ENCODE measurements around the gene KCNG4. TPM values are rescaled to one million over a fixed set of nuclear protein-coding genes. Genes with fewer than 3 reads are reported as not detected.

Gene KCNG4
- total RNA-seq, 3 donors from 2014 or later (not counting 1 experiment from before 2014, with no cell fraction given) = not detected

DNA sequence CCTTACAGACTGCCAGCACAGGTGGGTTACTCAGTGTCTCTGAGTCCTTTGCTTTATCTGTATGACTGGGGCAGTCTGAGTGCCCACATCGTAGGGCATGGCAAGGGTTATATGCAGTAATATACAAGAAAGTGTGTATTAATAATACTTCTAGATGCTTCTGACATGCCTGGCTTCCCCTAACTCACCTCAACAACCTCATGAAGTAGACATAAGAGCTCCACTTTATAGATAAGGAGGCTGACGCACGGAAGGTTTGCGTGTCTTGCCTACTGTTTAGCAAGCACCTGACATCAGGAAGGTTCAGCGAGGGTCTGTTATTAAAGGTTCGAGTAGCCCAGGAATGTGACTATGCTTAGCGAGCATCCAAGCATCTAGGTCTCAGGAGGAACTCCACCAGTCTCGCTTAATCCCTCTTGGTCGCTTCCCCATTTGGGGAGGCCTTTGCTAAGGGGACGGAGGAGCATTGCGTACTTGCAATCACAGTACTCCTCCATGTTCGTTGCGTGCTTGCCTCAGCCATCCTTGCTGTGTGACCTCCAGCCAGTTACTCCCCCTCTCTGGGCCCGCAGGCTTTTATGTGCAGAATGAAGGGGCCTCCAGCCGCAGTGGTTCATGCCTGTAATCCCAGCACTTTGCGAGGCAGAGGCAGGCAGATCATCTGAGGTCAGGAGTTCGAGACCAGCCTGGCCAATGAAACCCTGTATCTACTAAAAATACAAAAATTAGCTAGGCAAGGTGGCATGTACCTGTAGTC is 1.6 kb downstream of the KCNG4 start:
- H3K36me3 Mint-ChIP-seq = no peaks in the 10 kb centered on the region
- Histone ChIP-seq H3K36me3 (ENCODE audit: control insufficient read depth, insufficient read depth, low read length) (no peaks in the 10 kb centered on the region), H3K27me3 (ENCODE audit: control insufficient read depth, insufficient read depth, low read length) (no peaks in the 10 kb centered on the region), H3K27ac (ENCODE audit: low read length) (no peak overlapping the region), H3K4me1 (ENCODE audit: control insufficient read depth, insufficient read depth, low read length) (no peaks in the 10 kb centered on the region), H3K9me3 (ENCODE audit: control insufficient read depth, insufficient read depth, low read length) (no peaks in the 10 kb centered on the region), H3K4me3 (ENCODE audit: low read length) (no peak overlapping the region)
- intact Hi-C loops (cut with micrococcal nuclease) = no loop called here
- no peaks in the 10 kb centered on the region for H3K4me1 Mint-ChIP-seq
- no peak overlapping the region for H3K27ac Mint-ChIP-seq
- WGBS (ENCODE audit: insufficient coverage) = 88% methylated on average over 16 of the region's 17 CpGs
- H3K27me3 Mint-ChIP-seq (ENCODE audit: low read depth in 2 of 2) = peaks cover 13 to 16% of the 10 kb centered on the region in 2 donors
- TF ChIP-seq, protein P1, sequence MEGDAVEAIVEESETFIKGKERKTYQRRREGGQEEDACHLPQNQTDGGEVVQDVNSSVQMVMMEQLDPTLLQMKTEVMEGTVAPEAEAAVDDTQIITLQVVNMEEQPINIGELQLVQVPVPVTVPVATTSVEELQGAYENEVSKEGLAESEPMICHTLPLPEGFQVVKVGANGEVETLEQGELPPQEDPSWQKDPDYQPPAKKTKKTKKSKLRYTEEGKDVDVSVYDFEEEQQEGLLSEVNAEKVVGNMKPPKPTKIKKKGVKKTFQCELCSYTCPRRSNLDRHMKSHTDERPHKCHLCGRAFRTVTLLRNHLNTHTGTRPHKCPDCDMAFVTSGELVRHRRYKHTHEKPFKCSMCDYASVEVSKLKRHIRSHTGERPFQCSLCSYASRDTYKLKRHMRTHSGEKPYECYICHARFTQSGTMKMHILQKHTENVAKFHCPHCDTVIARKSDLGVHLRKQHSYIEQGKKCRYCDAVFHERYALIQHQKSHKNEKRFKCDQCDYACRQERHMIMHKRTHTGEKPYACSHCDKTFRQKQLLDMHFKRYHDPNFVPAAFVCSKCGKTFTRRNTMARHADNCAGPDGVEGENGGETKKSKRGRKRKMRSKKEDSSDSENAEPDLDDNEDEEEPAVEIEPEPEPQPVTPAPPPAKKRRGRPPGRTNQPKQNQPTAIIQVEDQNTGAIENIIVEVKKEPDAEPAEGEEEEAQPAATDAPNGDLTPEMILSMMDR (IDR thresholded peaks at IDR 0.05) = no peak
- no peak overlapping the region for H3K4me3 Mint-ChIP-seq
- ATAC-seq (no peak), DNase-seq (no peak)
- H3K9me3 Mint-ChIP-seq = no peaks in the 10 kb centered on the region

DNA sequence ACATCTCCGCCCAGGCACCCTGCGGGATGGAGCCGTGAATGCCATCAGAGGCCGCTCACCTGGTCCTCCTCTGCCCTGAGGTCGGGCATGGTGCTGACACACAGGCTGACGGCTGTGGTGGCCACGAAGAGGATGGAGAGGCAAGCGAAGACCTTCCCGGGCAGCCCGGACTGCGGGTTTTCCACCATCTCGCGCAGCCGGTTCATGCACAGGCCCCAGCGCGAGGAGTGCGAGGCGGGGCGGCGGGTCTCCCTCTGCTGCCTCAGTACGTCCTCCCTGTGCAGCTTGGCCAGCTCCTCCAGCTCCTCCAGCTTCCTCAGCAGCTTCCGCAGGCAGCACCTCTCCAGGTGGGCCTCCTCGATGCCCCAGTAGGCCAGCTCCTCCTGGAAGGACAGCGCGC is 3.1 kb downstream of the KCNG4 start:
- no peaks in the 10 kb centered on the region for H3K9me3 ChIP-seq (ENCODE audit: control insufficient read depth, insufficient read depth, low read length)
- Mint-ChIP-seq H3K27ac (no peak overlapping the region), H3K9me3 (no peaks in the 10 kb centered on the region), H3K27me3 (ENCODE audit: low read depth in 2 of 2) (peaks cover 12 to 13% of the 10 kb centered on the region in 2 donors), H3K4me1 (no peaks in the 10 kb centered on the region), H3K4me3 (no peak overlapping the region), H3K36me3 (no peaks in the 10 kb centered on the region)
- H3K27ac ChIP-seq (ENCODE audit: low read length) = no peak overlapping the region
- WGBS (ENCODE audit: insufficient coverage) = 86% methylated on average over 25 of the region's 25 CpGs
- no peak overlapping the region for H3K4me3 ChIP-seq (ENCODE audit: low read length)
- intact Hi-C loops (cut with micrococcal nuclease) = no loop called here
- TF ChIP-seq, protein P1 (IDR thresholded peaks at IDR 0.05) = no peak
- ATAC-seq (no peak), DNase-seq (no peak)
- no peaks in the 10 kb centered on the region for H3K36me3 ChIP-seq (ENCODE audit: control insufficient read depth, insufficient read depth, low read length)
- no peaks in the 10 kb centered on the region for H3K27me3 ChIP-seq (ENCODE audit: control insufficient read depth, insufficient read depth, low read length)
- H3K4me1 ChIP-seq (ENCODE audit: control insufficient read depth, insufficient read depth, low read length) = no peaks in the 10 kb centered on the region

DNA sequence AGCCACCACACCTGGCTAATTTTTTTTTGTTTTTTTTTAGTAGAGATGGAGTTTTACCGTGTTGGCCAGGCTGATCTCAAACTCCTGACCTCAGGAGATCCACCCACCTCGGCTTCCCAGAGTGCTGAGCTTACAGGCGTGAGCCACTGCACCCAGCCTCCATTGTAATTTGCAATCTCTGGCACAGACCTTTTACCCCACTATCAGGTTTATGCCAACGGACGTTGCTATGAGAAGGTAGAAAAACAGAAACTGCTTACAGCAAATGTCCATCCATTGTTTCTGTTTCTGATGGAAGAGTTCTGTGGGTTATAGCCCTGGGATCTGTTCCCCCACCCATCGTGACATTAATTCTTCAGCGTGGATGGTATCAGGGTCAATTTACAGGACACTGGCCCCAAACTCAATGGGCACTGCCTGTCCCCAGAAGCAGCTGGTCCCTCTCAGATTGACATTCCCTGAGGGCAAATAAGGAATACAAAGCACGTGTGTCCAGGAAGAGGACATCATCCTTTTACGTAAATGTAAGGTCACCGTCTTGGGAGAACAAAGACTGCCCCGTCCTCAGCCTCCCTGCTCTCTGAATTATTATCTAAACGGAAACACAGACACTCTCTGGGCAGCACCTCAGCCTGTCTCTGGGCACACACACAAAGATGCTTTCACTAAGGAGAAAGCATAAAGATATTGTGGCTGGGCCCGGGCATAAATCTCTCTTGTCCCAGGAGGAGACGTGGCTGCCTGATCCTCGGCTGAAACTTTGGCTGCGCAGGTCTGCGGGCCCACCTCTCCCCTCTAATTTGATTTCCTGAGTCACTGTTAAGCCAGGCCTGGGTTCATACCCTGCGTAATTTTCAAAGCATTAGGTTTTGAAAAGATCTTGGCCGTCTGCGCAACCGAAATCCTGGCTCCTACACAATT is 5.2 kb downstream of the KCNG4 start:
- DNase-seq (no peak), ATAC-seq (no peak)
- TF ChIP-seq, protein P1 (IDR thresholded peaks at IDR 0.05) = no peak
- no peaks in the 10 kb centered on the region for H3K9me3 Mint-ChIP-seq
- Histone ChIP-seq H3K27ac (ENCODE audit: low read length) (no peak overlapping the region), H3K4me3 (ENCODE audit: low read length) (no peak overlapping the region), H3K36me3 (ENCODE audit: control insufficient read depth, insufficient read depth, low read length) (no peaks in the 10 kb centered on the region), H3K4me1 (ENCODE audit: control insufficient read depth, insufficient read depth, low read length) (no peaks in the 10 kb centered on the region), H3K27me3 (ENCODE audit: control insufficient read depth, insufficient read depth, low read length) (no peaks in the 10 kb centered on the region), H3K9me3 (ENCODE audit: control insufficient read depth, insufficient read depth, low read length) (no peaks in the 10 kb centered on the region)
- H3K4me1 Mint-ChIP-seq = no peaks in the 10 kb centered on the region
- intact Hi-C loops (cut with micrococcal nuclease) = no loop called here
- no peak overlapping the region for H3K4me3 Mint-ChIP-seq
- H3K27ac Mint-ChIP-seq = no peak overlapping the region
- peaks cover 8 to 12% of the 10 kb centered on the region in 2 donors for H3K27me3 Mint-ChIP-seq (ENCODE audit: low read depth in 2 of 2)
- H3K36me3 Mint-ChIP-seq = no peaks in the 10 kb centered on the region
- WGBS (ENCODE audit: insufficient coverage) = 73% methylated on average over 21 of the region's 21 CpGs

All from natural killer cell (primary cell).